A549 treated with Mapracorat at 1 μM for 4 hours (cell line): ENCODE data around the gene MLST8. TPM values are rescaled to one million over a fixed set of nuclear protein-coding genes. Genes with fewer than 3 reads are reported as not detected.

Experiments used
- total RNA-seq: library from RNA; stranded (reverse); fragments of 200-300 nt; extraction: Qiagen RNA extraction; gene quantifications from 5 replicates; pipeline ENCODE4 v1.2.3, GENCODE V29; 2022

Gene MLST8, protein sequence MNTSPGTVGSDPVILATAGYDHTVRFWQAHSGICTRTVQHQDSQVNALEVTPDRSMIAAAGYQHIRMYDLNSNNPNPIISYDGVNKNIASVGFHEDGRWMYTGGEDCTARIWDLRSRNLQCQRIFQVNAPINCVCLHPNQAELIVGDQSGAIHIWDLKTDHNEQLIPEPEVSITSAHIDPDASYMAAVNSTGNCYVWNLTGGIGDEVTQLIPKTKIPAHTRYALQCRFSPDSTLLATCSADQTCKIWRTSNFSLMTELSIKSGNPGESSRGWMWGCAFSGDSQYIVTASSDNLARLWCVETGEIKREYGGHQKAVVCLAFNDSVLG
- total RNA-seq = 39.5 to 58.7 TPM (median 48.6 TPM) in 5 replicates

DNA sequence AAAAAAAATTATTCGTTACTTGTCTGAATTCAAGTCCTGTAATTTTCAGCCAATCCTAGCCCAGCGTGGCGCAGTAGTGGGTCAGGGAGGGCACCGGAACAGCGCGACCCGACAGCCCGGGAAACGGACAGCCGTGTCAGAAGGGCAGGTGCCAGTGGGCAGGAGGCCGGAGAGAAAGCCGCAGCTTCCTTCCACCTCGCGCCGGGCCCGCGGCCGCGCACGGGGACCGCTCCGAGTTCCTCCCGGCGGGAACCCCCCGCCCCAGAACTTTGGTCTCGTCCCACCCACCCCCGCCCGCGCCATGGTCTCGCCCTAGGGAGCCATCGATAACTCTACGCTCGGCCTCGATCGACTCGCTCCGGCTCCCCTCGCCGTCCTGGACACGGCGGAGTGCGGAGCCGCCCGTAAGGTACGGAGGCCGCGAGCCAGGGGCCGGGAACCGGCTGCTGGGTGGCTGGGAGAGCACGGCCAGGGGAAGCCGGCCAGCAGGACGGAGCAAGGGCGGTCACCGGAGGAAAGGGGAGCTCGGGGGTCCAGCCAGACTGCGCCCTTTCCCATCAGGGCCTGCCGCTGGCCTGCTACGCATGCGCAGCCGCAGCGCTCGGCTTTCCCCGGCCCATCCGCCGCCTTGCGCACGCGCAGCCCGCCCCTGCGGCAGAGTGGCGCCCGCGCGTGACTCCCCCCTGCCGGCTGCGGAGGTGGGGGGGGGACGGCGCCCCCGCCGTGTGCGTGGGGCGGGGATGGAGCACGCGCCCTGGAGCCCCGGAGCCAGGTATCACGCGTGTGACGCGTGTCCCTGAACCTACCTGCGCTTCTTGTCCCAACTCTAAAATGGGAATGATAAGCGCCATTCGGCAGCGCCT is at the start of gene MLST8:
TSS of gene MLST8 (plus strand) at position 351 of the 863 bp plus-strand sequence. CDS start 632 bp downstream, outside the sequence.

DNA sequence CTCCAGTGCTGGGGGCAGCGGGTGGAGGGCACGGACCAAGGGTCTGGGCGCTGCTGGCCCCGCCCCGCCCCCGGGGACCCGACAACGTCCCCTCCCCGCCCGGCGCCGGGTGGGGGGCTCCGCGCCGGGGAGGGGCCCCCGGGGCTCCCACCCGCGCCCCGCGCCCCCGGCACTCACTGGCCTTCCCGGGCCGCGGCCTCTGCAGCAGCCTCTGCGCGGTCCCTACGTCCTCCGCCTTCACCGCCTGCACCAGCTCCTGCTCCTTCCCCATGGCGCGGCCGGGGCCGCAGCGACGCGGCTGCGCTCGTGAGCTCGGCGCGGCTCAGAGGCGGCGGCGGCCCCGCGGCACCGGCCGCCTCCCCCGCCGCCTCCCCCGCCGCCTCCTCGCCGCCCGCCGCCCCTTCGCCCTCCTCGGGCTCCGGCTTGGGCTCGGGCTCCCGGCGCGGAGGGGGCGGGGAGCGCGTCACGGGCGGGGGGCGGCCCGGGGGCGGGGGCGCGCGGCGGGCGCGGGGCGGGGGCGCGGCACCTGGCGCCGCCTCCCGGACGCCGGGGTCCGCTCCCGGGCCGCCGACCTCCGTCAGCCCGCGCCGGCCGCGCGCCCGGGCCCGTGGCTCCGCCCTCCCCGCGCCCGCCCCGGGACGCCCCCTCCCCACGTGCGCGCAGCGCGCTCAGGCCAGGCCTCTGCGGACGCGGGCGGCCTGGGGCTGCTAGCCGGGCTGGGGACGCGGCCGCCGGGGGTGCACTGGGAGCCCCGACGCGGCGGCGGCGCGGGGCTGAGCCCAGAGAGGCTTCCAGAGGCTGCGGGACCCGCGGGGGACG is 8.9 kb upstream of the MLST8 start, which contains the start of gene CASKIN1:
TSS of gene CASKIN1 (minus strand) at position 444 of the 819 bp plus-strand sequence. CDS start at position 271, 173 bp downstream.

DNA sequence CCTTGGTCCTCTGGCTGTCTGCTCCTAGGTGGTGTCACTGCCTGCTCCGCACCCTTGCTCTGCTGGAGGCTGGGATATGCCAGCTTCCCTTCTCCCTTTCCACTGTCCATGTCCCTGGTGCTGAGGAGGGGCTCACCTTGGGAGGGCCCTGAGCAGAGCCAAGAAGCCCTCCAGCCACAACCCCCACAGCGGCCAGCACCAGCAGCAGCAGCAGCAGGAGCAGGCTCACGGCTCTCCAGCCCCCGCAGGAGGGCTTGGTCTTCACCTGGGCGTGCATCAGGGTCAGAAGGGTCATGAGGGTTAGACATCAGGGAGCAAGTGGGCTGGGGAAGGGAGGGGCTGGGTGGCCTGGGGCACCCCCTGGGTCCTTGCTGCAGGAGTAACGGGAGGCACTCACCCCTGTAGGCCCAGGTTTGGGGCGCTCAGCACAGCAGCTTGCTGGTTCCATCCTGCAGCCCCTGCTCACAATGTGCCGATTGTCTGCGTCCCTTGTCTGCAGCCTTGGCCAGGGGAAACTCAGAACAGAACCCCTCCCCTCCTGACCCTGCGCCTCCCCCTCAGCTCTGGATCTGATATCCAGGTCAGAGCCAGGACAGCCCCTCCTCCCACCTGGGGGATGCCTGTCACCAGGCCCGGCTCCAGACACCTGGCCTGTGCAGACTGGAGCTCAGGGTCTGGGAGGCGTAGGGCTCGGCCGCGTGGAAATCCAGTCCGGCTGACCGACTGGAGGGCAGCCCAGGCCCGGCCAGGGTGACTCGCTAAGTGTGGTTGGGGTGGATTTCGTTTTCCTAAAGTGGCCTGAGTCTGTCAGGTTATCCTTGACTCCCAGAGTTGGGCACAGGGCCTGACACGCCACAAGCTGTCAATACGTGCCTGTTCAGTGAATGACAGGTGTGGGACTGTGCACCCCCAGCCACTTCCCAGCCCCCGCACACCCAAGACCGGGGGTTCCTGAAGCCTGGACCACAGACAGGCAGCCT is 5.4 kb downstream of the MLST8 start, which contains the start of gene BRICD5:
TSS of gene BRICD5 (minus strand) at position 478 of the 980 bp plus-strand sequence. CDS start at position 448, 30 bp downstream.

DNA sequence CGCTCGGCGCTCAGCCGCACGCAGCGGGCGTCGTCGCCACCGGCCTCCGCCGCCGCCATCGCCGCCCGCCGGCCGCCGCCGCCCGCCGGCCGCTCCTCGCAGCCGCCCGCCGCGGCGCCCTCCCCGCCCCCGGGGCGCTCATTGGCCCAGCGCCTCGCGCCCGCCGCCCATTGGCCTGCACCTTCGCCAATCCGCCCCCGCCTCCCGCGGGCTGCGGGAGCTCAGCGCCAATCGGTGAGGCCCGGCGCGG is 9.4 kb downstream of the MLST8 start, which contains the start of gene PGP:
TSS of gene PGP (minus strand) at position 122 of the 250 bp plus-strand sequence. CDS start at position 59, 63 bp downstream.

DNA sequence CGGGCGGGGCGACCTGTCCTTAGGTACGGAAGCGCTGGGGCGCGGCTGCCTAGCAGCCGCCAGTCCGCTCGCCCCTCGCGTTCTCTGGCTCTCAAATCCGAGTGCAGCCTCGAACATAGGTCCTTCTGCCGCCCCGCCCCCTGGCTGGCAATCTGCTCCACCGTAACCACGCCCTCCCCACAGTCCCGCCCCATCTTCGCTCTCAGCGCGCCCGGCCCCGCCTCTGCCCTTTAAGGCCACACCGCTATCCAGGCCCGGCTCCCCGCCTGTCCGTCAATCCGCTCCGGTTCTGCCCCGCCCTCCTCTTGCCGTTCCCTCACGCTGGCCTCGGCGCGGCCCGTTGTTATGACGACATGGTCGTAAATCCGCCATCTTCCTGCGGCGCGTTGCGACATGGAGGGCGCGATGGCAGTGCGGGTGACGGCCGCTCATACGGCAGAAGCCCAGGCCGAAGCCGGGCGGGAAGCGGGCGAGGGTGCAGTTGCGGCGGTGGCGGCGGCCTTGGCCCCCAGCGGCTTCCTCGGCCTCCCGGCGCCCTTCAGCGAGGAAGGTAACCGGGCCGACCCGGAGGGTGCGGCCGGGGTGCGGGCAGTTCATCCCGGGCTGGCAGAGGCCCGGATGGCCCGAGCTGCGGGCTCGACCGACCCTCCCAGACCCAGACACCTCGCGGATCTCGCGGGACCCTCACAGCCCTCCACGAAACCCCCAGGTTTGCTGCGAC is 18.1 kb downstream of the MLST8 start, which contains the start of gene E4F1:
TSS of gene E4F1 (plus strand) at position 371 of the 721 bp plus-strand sequence. CDS start at position 394, 23 bp downstream.

DNA sequence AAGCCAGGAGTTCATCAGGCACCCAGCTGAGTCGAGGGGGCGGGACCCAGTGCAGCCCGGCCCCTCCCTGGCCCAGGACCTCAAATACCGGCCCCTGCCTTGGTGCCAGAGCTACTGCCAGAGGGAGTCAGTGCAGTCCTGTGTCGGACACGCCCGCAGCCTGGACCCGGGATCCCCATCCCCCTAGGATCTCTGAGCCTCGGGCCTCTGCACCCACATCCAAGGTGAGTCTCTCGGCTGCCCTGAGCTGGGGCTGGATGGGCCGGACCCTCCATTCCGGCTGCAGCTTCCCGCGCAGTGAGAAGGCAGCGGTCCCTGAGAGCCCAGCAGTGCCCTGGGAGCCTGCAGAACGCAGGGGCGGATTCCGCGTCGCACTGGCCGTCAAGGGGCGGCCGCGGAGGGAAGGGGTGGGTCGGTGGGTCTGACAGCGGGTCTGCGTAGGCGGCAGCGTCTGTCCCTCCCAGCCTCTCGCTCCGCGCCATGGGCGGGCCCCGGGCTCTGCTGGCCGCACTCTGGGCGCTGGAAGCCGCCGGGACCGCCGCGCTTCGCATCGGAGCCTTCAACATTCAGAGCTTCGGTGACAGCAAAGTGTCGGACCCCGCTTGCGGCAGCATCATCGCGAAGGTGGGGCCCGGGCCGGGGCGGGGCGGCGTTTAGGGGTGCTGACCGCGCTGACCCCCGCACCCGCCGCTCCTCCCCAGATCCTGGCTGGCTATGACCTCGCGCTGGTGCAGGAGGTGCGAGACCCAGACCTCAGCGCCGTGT is 31.3 kb downstream of the MLST8 start, which contains the start of gene DNASE1L2:
TSS of gene DNASE1L2 (plus strand) at position 108 of the 765 bp plus-strand sequence. CDS start at position 481, 373 bp downstream.

DNA sequence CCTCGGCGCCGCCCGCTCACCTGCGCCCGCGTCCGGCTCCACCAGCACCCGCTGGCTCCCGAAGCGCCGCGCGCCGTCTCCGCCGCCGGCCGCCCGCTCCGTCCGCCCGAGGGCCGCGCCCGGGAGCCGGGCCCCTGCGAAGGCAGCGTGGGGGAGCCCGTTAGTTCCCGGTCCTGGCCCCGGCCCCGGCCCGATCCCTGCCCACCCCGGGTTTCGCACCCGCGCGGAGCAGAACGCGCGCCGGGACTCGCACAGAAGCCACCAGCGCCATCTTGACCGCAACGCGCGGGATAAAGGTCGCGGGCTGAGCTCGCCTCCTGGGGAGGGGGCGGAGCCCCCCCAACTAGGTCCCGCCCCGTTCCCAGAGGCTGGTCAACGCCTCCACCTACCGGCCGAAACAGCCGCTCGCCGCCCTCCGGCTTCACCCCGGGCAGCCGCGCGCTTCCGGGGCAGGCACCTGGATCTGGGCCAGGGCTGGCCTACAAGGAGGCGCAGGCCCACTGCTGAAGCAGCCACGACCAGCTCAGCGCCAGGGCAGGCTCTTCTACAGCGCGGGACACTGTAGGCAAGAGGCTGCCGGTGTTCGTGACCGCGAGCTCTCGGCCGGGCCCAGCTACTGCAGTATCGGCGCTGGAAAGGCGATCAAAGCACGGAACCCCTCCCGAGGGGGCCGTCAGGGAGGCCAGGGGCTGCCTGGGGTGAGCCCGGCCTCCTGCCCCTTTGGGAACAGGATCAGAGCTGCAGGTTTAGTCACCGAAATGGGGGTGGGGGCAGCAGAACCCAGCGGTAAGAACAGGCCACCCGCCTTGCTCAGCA is 46.2 kb downstream of the MLST8 start, which contains the start of gene ECI1:
TSS of gene ECI1 (minus strand) at position 292 of the 816 bp plus-strand sequence. CDS start at position 271, 21 bp downstream.

Other genes starting within 250 kb of the MLST8 start
- gene NDUFB10, start 245.9 kb upstream of the MLST8 start, total RNA-seq = 241 to 346 TPM (median 257 TPM) in 5 replicates
- 3,564 to 5,547 TPM (median 5,202 TPM) in 5 replicates for gene RPS2, start 240.6 kb upstream of the MLST8 start, total RNA-seq
- gene RNF151, start 238.6 kb upstream of the MLST8 start, total RNA-seq = not detected in 5 replicates
- 31.8 to 43.4 TPM (median 38.1 TPM) in 5 replicates for gene TBL3, start 233.4 kb upstream of the MLST8 start, total RNA-seq
- 0.19 to 0.38 TPM (median 0.26 TPM) in 4 of 5 replicates, not detected in the other for gene NOXO1, start 224.0 kb upstream of the MLST8 start, total RNA-seq
- gene GFER, start 221.3 kb upstream of the MLST8 start, total RNA-seq = 25.8 to 46.2 TPM (median 44.5 TPM) in 5 replicates
- gene SYNGR3, start 215.5 kb upstream of the MLST8 start, total RNA-seq = 6.5 to 9.5 TPM (median 7.7 TPM) in 5 replicates
- 43.2 to 63.7 TPM (median 58.6 TPM) in 5 replicates for gene ZNF598, start 195.6 kb upstream of the MLST8 start, total RNA-seq
- 0.52 to 0.94 TPM (median 0.70 TPM) in 5 replicates for gene NPW, start 185.7 kb upstream of the MLST8 start, total RNA-seq
- 40.1 to 62.6 TPM (median 58.3 TPM) in 5 replicates for gene NHERF2, start 178.6 kb upstream of the MLST8 start, total RNA-seq
- 34.2 to 50.8 TPM (median 47.0 TPM) in 5 replicates for gene NTHL1, start 157.6 kb upstream of the MLST8 start, total RNA-seq
- 29.8 to 45.0 TPM (median 38.0 TPM) in 5 replicates for gene TSC2, start 157.5 kb upstream of the MLST8 start, total RNA-seq
- 33.0 to 58.8 TPM (median 49.3 TPM) in 5 replicates for gene PKD1, start 69.6 kb upstream of the MLST8 start, total RNA-seq
- 2.4 to 4.2 TPM (median 3.9 TPM) in 5 replicates for gene RAB26, start 56.8 kb upstream of the MLST8 start, total RNA-seq
- gene TRAF7, start 49.7 kb upstream of the MLST8 start, total RNA-seq = 34.7 to 54.8 TPM (median 48.4 TPM) in 5 replicates
- 0.33 to 1.1 TPM (median 0.49 TPM) in 5 replicates for gene CASKIN1, start 8.8 kb upstream of the MLST8 start, total RNA-seq
- gene BRICD5, start 5.4 kb downstream of the MLST8 start, total RNA-seq = 2.6 to 6.1 TPM (median 5.7 TPM) in 5 replicates
- 16.2 to 35.5 TPM (median 34.1 TPM) in 5 replicates for gene PGP, start 9.4 kb downstream of the MLST8 start, total RNA-seq
- gene E4F1, start 18.1 kb downstream of the MLST8 start, total RNA-seq = 18.6 to 29.6 TPM (median 27.2 TPM) in 5 replicates
- 0.77 to 2.0 TPM (median 1.3 TPM) in 5 replicates for gene DNASE1L2, start 31.0 kb downstream of the MLST8 start, total RNA-seq
- 44.3 to 102 TPM (median 91.5 TPM) in 5 replicates for gene ECI1, start 46.1 kb downstream of the MLST8 start, total RNA-seq
- gene RNPS1, start 62.7 kb downstream of the MLST8 start, total RNA-seq = 243 to 289 TPM (median 255 TPM) in 5 replicates
- gene ABCA3, start 135.3 kb downstream of the MLST8 start, total RNA-seq = 14.5 to 21.9 TPM (median 20.1 TPM) in 5 replicates
- 19.4 to 24.5 TPM (median 22.6 TPM) in 5 replicates for gene CCNF, start 224.0 kb downstream of the MLST8 start, total RNA-seq